GM18861 (cell line): ENCODE data around the gene LYPD6B.

Experiments used
- ATAC-seq: cut with Tn5 transposase; IDR thresholded peaks from one replicate; pipeline ENCODE4 v1.9.1; 2021; ENCODE audit not compliant: unreplicated experiment

Gene LYPD6B

DNA sequence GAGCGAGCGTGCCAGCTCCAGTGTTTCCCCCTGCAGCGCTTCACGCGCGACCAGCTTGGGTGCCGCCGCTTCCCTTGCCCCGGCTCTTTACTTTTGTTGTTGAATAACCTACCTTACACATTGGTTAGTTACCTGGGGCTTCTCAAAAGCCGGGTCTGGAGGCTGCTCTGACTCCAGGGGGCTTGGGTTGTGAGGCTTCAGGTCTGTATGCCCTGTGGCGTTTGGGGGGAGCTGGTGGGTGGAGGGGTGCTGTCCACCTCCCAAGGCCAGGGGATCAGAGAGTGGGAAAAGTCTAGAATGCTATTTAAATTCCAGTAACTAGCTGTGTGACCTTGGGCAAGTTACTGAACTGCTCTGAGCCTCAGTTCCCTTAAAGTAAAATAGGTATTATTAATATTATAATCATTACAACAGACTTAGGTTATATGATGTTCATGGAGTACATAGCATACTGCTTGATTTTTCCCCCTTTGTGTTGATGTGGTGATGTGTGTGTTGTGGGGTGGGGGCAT is 770 bp downstream of the LYPD6B start:
- no peak for ATAC-seq

DNA sequence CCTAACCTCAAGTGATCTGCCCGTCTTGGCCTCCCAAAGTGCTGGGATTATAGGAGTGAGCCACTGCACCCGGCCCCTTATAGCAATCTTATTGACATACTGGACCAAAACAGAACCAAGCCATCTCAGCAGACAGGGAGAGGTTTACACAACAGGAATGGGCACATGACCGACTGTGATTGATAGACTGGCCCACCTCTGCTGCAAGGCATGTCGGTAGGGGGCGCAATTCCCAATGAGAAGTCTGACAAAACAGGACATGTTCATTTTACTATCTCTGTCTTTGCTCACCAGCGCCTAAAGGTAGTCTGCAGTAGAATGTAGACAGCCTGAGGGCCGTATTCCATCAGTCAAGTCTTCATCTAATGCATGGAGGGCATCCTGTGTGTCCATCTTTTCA is 2.0 kb downstream of the LYPD6B start:
- peak; percentile 23 for ATAC-seq

DNA sequence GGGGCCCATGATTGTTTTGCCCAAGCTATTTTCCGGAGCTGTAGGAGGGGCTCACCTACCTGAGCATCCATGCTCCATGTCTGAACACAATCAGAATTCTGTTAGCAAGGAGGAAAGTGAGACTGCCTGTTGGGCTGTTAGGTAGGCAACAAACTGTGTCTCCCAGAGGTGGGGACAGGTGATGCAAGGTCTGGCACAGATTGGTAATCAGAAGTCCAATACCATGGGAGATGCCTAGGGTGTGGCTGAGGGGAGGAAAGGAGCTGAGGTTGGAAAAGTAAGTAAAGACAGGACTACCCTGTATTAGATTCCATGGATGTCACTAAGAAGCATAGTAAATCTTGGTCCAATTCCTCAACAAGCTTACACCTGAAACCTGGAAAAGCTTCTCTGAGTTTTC is 3.0 kb downstream of the LYPD6B start:
- no peak for ATAC-seq

DNA sequence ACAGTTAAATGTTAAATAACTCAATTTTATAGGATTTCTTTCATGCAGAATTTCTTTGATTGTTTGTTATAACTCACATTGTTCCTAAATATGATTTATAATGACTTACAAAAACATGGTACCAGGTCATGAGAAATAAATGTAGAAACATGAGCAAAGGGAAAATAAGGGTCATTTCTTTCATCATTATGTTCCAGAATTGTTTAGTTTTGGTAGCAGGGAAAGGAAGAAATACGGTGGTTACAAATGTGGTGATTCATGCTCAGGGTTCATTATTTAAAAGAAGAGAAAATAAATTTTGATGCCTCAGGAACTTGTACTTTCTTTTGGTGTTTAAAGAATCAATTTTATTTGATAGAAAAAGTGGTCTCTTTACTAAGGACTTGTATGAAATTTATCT is 4.4 kb downstream of the LYPD6B start:
- ATAC-seq = no peak

DNA sequence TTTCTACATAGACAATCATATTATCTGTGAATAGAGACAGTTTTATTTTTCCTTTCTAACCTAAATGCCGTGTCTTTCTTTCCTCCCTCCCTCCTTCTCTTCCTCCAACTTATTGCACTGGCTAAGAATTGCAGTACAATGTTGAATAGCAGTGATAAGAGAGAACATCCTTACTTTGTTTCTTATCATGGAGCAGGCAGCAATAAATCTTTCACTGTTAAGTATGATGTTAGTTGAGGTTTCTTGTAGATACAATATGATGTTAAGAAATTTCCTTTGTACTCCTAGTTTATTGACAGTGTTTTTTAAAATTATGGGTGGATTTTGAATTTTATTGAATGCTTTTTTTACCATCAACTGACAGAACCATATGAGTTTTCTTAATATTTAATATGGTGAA is 6.0 kb downstream of the LYPD6B start:
- ATAC-seq = no peak

DNA sequence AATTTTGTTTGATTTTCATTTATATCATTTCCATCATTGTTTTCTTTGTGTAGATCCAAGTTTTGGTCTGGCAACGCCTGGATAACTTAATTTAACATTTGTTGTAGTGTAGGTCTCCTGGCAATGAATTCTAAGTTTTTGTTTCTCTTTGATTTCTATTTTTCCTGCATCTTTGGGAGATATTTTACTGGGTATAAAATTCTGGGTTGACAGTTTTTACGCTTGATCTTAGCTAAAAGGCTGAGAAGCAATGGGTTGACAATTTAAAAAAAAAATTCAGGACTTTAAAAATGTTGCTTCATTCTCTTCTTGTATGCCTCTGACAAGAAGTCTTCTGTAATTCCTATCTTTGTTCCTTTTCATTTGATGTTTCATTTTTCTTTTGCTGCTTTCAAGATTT is 8.6 kb downstream of the LYPD6B start:
- ATAC-seq = no peak

DNA sequence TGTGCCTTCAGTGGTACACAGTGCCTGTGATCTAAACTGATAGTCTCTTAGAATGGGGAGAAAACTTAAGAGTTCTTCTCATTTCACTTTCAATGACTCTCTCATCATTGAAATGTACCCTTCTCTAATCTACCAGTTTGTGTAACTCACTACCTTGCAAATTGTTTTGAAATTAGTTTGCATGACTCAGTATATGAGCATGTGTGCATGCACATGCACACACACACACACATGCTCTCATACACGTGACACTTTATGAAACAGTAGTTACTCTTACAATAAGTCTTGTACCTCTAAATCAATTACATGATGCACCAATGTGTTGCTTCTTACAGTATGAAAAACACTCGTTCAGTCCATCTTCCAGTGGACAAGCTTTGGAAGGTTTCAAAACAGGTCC is 10.6 kb downstream of the LYPD6B start:
- ATAC-seq = no peak

DNA sequence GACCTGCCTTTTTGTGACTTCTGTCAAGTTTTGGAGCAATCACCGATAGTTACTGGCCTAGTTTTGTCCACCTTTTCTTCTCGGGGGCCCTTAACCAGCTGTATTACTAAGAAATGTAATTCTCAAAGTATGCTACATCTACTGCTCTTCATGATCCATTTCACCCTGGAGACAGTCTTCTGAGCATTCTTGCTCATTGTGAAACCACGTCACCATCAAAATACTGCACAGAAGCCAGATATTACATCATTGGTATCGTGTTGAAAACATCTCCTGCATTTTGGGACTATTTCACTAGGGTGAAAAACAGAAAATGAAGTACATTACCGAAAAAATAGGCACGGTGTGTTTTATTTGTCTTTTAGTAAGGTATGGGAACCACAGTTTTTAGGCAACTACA is 11.7 kb downstream of the LYPD6B start:
- ATAC-seq = peak; percentile 95

DNA sequence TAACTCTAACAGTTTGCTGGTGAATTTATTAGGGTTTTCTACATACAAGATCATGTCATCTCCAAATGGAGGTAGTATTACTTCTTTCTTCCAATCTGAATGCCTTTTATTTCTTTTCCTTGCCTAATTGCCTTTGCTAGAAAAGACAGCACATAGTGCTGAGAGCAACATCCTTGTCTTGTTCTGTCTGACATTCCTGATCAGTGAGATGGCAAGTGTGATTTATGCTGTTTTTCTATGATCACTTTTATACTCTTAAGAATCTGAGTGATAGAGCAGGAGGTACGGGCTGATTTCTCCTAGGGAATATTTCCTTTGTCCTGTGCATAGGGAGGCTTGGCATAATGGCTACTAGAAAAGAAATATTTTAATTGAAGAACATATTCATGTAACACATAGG is 17.3 kb downstream of the LYPD6B start:
- ATAC-seq = no peak

DNA sequence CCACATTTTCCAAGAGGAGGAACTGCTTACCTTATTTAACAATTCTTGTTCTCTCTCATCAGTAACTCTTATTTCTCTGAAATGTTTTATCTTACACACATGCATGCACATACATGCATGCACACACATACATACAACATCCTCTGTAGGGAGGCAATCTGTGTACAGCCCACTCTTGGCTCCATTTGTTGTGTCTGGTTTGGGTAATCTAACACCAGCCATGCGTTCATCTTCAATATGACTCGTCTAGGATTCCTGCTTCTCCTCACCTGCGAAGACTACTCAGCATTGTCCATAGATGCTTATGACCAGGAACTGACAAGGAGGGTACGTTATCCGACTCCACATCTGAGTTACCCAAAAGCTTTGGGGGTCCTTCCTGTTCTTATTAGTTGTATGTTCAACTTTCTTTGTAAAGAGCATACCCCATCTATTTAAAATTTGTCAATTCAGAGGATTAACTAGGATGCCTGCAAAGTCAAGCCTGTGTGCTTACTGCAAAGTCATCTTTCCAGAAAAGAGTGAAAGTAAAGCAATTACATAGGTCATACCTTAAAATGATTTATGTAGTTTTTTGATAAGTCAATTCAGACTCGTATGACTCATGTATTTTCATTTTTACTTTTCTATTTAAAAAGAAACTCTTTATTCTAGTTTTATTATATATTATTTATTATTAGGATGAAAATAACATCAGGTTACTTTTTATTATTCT is 18.2 kb downstream of the LYPD6B start:
- ATAC-seq = no peak

DNA sequence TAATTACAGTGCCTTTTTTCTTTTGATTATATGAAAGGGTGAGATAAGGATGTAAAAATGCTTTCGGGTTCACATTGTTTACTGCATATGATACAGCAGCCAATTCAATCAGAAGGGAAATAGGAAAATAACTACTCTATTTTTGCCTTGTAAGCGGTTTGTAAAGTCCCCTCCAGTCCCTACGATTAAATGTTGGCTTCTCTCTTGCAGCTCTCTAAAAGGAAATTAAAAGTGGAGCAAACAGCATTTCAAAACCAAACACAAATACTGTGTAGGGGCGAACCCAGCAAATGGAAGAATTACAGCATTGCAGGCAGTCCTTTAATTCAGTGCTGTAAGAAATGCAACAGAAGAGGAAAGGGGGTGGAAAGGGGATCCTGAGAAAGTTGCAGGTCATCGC is 18.9 kb downstream of the LYPD6B start:
- no peak for ATAC-seq

DNA sequence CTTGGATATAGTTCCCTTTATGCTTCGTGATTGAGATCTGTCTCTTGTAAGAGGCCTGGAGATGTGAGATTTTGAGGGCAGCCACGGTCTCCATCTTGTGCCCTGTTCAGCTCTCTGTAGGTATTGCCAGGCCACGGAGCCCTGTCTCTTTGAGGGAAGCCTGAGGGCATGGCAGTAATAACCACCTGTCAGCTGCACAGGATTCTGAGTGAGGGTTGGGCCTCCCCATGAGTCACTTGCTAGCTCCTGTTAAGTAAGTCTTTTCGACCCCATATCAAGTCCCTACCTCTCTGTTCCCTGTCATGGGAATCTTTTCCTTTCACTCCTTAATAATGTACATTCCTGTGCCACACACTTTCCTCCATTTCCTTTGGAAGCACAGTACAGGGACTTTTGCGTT is 20.4 kb downstream of the LYPD6B start:
- ATAC-seq = no peak

DNA sequence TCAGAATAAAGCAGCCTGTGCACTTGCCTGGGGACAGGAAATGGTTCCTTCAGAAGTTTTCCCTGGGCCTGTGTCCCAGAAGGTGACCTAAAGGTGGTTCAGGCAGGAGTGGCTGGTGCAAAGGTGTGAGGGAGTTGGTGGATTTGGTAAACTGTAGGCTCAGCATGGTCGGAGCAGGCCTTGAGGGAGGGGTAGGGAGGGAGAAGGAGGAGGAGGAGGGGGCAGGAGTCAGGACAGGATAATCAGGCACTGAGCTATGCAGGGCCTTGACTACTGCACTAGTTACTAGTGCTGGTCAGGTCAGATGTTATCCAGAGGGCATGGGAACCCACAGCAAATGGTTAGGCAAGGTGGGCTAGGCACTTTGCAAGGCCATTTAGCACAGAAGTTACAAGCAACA is 21.3 kb downstream of the LYPD6B start:
- ATAC-seq = no peak

DNA sequence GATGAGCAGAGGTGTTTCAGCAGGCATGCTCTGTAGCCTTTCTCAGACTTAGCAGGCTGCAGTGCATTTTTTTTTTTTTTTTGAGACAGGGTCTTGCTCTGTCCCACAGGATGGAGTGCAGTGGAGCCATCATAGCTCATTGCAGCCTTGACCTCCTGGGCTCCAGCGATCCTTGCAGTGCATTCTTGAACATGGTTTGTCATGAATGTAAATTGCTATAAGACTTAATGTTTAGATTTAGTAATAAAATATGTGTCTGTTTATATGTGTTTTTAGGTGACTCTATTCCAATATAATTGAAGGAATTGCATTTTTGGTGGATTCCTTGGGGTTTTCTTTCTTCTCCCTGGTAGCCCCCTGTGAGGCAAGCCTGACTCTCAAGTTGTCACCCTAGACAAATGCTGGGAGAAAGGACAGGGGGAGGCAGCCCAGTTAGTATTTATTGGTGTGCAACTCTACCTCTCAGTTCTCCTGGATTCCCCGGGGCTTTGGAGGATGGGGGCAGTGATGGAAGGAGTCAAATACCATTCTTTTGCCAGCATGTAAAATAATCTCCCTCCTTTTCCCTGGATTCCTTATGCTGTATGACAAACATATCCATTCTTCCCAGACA is 22.7 kb downstream of the LYPD6B start:
- no peak for ATAC-seq

DNA sequence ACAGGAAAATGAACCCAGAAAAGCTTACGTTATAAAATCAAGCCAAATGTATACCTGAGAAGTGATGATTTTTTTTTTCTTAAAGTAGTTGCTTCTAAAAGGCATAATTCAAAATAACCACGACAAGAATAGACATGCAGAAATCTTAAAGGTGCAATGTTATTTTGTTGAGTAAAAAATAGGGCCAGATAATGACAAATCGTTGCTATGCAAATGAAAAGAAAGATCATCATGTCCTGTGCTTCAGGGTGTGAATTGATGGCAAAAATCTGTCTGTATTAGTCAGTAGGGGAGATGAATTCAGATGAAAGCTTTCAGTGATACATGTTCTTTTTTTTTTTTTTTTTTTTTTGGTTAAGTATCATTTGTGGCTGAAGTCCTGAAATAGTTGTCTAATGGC is 24.0 kb downstream of the LYPD6B start:
- ATAC-seq = no peak

DNA sequence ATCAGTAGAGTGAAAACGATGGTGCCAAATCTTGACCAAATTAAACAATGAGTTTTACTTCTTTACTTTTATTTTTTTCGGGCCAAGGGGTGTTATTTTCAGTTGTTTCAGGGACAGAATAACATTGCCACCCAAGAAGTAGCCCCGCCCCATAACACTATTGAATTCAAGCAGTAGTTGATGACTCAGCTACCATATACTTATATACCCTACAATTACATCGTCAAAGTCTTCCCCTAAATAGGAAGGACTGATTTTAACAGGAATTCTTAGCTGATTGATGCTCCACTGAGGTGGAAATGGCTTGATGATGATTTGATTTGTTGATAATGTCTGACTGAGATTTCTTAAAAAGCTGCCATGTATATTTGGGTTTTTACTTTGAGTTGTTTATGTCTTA is 24.7 kb downstream of the LYPD6B start:
- ATAC-seq = no peak

DNA sequence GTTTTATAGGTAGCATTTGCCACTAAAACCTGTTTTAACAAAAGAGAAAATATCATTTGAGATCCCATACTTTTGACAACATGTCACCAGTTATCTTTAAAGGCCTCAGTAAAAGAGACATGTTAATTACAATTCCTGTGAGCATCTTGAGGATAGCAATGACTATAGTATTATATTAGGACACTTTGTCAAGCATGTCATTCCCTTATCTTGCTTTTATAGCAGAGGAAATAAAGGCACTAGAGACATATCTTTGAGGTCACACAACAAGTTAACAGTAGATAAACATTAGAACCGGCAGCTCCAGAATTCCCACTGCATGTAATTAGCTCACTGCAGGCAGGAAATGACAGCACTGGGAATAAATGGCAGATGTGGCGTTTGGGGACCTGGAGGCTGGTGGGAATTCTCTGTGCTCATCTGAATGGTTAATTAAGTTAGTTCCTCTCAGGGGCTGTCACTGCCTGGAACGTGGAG is 25.9 kb downstream of the LYPD6B start:
- no peak for ATAC-seq

DNA sequence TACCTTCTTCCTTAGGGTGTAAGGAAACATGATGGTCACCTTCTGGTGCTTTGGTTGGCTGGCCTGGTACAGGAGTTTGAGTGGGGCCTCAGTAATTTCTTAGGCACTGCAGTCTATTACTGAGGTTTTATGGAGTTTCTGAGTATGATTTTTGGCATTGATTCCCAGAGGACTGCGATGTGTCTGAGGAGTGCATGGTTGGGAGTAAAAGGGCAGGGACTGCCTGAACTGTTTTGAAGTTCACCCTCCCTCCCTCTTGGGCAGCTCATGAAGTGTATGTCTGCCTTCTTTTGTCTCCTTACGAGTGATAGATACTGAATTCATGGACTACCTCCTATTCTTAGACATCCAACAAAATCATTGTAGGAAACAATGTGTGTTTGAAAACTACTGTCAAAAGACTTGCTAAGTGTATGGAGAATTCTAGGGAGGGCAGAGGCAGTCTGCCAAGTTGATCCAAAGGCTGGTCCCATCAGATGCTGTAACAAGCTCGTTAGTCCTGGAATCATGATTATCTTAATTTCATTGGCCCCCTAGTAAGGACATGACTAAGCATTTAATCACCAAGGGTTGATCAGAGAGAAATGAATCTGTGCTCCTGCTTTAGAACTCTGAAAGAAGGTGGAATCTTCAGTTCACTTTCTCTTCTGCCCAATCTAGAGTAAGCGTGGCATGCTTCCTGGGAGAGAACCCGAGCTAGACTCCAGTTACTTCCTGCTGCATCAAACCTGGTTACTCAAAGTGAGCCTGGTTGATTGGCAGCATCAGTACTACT is 26.5 kb downstream of the LYPD6B start:
- ATAC-seq = no peak

DNA sequence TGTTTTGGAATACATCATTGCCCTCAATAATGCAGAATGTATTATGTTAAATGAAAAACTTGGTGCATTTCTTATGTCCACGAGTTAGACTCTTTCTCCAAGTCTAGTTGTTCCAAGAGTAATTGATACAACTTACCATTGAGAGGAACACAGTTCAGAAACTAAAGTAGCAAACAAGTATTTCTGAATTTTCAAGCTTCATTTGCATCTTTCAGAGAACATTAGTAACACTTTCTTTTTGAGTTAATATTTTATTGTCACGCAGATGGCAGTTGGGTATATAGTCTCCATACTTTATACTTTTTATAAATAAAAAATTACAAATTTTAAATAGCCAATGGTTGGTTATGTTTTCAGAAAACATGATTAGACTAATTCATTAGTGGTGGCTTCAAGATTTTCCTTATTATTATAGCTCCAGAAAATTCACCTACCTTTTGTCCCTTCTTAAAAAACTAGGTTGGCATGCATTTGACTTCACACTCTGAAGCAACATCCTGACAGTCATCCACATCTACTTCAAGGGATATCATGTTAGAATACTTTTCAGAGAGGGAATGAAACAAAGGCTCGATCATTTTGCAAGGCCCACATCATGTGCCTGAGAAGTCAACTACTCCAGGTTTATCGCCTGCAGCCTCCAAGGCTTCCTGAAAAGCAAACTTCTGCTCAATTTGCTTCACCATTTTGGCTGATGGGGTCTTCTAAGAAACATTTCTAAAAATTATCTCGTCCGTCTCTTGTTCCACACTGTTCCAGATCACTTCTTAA is 29.9 kb downstream of the LYPD6B start:
- no peak for ATAC-seq

DNA sequence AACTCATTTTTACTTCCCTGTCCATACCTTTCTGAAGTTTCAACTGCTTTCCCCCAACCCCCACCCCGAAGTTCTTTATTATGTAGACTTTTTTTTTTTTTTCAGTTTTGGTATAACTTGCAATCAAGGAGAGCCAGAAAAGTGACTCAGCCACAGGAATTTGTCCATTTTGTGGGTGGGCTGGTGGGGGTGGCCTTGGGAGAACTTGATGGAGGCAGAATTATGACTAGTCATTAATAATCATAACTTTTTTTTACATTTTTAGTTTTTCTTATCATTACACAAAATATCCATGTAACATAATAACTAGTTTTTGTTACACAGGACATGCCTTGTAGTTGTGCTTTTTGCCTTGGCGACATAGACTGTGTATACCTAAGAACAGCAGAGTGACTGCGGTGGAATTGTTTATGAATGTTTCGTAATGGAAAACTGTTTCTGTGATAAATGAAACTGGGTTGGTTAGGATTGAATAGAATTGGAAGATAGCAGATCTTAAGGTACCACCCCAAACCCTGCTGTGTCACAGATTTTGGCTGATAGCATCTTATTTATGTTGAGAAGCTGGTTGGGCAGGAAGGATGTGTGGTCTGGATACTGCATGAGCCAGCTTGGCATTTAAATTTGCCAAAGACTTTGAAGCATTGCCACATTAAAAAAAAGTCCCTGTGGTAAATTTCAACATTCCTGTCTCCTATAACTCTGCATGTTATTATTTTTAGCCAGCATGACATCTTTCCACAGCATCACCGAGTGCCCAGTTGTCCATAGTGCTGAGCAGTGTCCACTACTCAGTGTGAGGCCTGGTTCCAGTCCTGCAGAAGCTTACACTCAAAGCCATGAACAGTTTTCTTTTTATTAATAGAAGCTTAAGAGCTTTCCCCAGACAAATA is 30.7 kb downstream of the LYPD6B start:
- ATAC-seq = no peak
